ENCODE measurements around the gene NDUFAF7.
"Not testable (repeated sequence)": the region's sequence is repeated elsewhere in the genome, so short reads cannot be mapped to it uniquely, and the experiment has no call there.

NDUFAF7 gene

DNA sequence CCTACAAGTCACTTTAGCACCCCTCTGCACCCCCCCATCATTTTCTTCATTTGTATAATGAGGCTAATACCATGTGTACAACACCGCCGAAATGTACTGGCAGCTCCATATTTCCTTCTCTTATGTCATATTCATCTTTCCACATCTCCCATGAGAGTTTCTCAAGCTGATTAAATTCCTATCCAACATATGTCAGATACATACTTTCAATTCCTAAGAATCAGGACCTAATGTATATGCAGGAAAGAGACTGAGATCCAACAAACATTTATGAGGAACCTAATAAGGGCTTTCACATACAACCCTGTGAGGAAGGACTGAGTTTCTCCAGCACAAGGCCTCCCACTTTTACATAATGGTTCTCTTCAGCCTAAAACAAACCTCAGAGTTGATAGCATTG, 51.3 kb downstream of the NDUFAF7 start:
- no peak for DNase-seq (ENCODE audit: low read depth in 2 of 2)

DNA sequence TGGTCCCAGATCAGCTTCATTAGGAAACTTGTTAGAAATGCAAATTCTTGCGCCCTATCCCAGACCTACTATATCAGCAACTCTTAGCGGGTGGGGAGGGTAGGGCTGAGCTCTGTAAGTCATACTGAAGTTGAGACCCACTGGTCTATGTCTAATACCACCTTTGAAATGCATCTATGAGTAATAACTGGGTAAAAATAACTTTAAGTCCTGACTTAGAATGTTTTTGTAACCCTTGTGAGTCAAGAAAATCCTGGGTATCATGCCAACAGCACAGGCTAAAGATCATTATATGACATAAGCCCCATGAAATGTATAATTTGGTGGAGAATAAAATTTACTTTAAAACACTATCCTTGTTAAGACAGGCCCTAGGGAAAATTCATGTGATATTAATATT, 51.7 kb downstream of the NDUFAF7 start:
- no peak for DNase-seq (ENCODE audit: low read depth in 2 of 2)

GRCh38 chr2:37284381-37284780, 52.9 kb downstream of the NDUFAF7 start:
- no peak for DNase-seq (ENCODE audit: low read depth in 2 of 2)

DNA sequence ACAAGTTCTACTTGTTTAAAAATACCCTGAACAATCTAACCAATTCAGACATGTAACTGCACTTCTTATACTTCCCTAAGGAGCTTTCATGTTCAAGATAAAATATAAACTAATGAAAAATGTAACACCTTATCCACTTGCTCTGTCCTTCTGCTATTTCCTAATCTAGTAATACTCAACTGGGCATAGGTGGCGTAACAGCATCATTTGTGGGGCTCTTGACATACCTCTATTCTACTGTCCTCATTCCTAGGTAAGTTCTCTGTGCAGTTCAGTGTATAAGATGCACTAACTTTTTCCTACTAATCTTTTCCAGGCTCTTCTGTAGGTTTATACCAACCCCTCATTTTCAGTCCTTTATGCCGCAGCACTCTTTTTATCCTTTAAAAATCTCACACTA, 56.5 kb downstream of the NDUFAF7 start:
- no peak for DNase-seq (ENCODE audit: low read depth in 2 of 2)

GRCh38 chr2:37291680-37292079, 60.2 kb downstream of the NDUFAF7 start:
- no peak for DNase-seq (ENCODE audit: low read depth in 2 of 2)

DNA sequence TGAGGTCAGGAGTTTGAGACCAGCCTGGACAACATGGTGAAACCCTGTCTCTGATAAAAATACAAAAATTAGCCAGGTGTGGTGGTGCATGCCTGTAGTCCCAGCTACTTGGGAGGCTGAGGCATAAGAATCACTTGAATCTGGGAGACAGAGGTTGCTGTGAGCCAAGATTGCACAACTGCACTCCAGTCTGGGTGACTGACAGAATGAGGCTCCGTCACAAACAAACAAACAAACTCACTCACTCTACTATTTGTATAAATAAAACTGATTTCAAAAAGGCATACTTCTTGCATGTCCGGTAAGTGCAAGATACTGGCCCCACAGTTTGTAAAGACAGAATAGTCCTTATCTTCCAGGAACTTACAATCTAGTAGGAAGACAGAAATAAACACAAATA, 63.4 kb downstream of the NDUFAF7 start:
- not testable (repeated sequence) for DNase-seq (ENCODE audit: low read depth in 2 of 2)

DNA sequence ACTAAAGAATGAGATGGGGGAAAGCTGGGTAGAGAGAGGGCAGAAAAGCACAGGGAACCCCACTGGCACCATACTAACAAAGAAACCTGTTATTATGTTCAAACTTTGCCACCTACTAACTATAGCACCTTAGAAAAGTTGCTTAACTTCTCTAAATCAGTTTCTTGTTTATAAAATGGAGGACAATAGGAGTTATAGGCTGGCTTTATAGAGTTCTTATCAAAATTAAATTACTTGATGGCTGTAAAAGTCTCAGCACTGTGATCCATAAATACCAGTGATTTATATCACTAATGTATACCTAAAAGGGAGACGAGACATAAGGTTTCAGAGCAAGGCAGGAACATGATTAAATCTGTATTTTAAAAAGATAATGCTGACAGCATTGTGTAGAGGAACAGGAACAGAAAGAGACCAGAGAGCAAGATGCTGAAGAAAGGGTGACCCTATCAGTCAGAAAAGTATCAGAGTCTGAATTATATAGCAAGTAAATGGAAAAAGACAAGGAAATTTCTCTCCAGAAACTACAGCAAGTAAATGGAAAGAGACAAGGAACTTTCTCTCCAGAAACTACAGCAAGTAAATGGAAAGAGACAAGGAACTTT, 64.1 kb downstream of the NDUFAF7 start:
- no peak for DNase-seq (ENCODE audit: low read depth in 2 of 2)

- no peak for DNase-seq (ENCODE audit: low read depth in 2 of 2)
Observed at GRCh38 chr2:37297632-37298031, 66.2 kb downstream of the NDUFAF7 start.

Data from stimulated activated CD8-positive, alpha-beta memory T cell treated with anti-CD3 and anti-CD28 coated beads, Interleukin-2, amount 100 ng/mL, for 48 hours (primary cell).